MG63 (cell line): ENCODE data around the gene GBP5. TPM values are rescaled to one million over a fixed set of nuclear protein-coding genes. Genes with fewer than 3 reads are reported as not detected.
"Not testable (repeated sequence)": the region's sequence is repeated elsewhere in the genome, so short reads cannot be mapped to it uniquely, and the experiment has no call there.

Experiments used
- DNase-seq: peaks from one replicate; pipeline ENCODE4 v3.0.0-alpha.2; 2020
- H3K27me3 ChIP-seq: fragments of 250-450 bp; sonication (Bioruptor Pico); 2 replicates; pipeline ENCODE4 v1.5.1; 2020; ENCODE audit warnings: mild to moderate bottlenecking, moderate library complexity
- H3K36me3 ChIP-seq: fragments of 250-450 bp; sonication (Bioruptor Pico); 2 replicates; pipeline ENCODE4 v1.5.1; 2020; ENCODE audit warnings: mild to moderate bottlenecking, moderate library complexity
- H3K4me3 ChIP-seq: fragments of 250-450 bp; sonication (Bioruptor Pico); 2 replicates; pipeline ENCODE4 v1.5.1; 2020; ENCODE audit warnings: mild to moderate bottlenecking, moderate library complexity
- H3K9me3 ChIP-seq: fragments of 250-450 bp; sonication (Bioruptor Pico); 2 replicates; pipeline ENCODE4 v1.5.1; 2020; ENCODE audit warnings: mild to moderate bottlenecking, moderate library complexity
- total RNA-seq: library from RNA; depleted of rRNA; stranded (reverse); fragments of >200 nt; shearing (Covaris generic); gene quantifications from 2 replicates; pipeline ENCODE4 v1.2.3, GENCODE V29; 2014; ENCODE audit warnings: low replicate concordance; rRNA removed

GBP5 gene
- total RNA-seq, 1 experiment from 2014 or later, result 0.26 TPM

GRCh38 chr1:89260566-89261255 is 11.9 kb downstream of the GBP5 start:
- DNase-seq, result no peak
- H3K4me3 ChIP-seq, result no peak overlapping the region

GRCh38 chr1:89260042-89260441 is 12.6 kb downstream of the GBP5 start:
- Histone ChIP-seq H3K27me3 (no peaks in the 10 kb centered on the region), H3K4me3 (no peak overlapping the region), H3K36me3 (no peaks in the 10 kb centered on the region), H3K9me3 (no peaks in the 10 kb centered on the region)
- no peak for DNase-seq

More at GRCh38 chr1:89260566-89261255, 11.9 kb downstream of the GBP5 start:
- Histone ChIP-seq H3K36me3 (no peaks in the 10 kb centered on the region), H3K9me3 (no peaks in the 10 kb centered on the region), H3K27me3 (no peaks in the 10 kb centered on the region)

GRCh38 chr1:89259283-89259971 is 13.2 kb downstream of the GBP5 start:
- Histone ChIP-seq H3K4me3 (no peak overlapping the region), H3K36me3 (no peaks in the 10 kb centered on the region), H3K27me3 (no peaks in the 10 kb centered on the region), H3K9me3 (no peaks in the 10 kb centered on the region)
- DNase-seq, result no peak

- H3K36me3 ChIP-seq, result no peaks in the 10 kb centered on the region
- no peaks in the 10 kb centered on the region for H3K9me3 ChIP-seq
- no peaks in the 10 kb centered on the region for H3K27me3 ChIP-seq
- no peak for DNase-seq
- H3K4me3 ChIP-seq, result no peak overlapping the region
These were observed 15.6 kb downstream of the GBP5 start for GRCh38 chr1:89257041-89257440.

GRCh38 chr1:89255581-89255980 is 17.1 kb downstream of the GBP5 start:
- not testable (repeated sequence) for H3K27me3 ChIP-seq, H3K4me3 ChIP-seq, H3K36me3 ChIP-seq, H3K9me3 ChIP-seq, DNase-seq

GRCh38 chr1:89254658-89255287 is 17.9 kb downstream of the GBP5 start:
- no peak for DNase-seq

GRCh38 chr1:89243046-89243445 is 29.6 kb downstream of the GBP5 start:
- Histone ChIP-seq H3K9me3 (no peaks in the 10 kb centered on the region), H3K4me3 (no peak overlapping the region), H3K36me3 (no peaks in the 10 kb centered on the region), H3K27me3 (no peaks in the 10 kb centered on the region)
- no peak for DNase-seq

More at GRCh38 chr1:89254658-89255287, 17.9 kb downstream of the GBP5 start:
- Histone ChIP-seq H3K27me3 (no peaks in the 10 kb centered on the region), H3K9me3 (no peaks in the 10 kb centered on the region), H3K4me3 (no peak overlapping the region), H3K36me3 (no peaks in the 10 kb centered on the region)

Other genes starting within 250 kb of the GBP5 start
- gene GBP3, start 250.0 kb downstream of the GBP5 start, total RNA-seq, result 18.5 and 25.0 TPM in 2 replicates
- gene GBP1, start 207.7 kb downstream of the GBP5 start, total RNA-seq, result 11.8 and 15.1 TPM in 2 replicates
- gene GBP2, start 146.7 kb downstream of the GBP5 start, total RNA-seq, result 2.2 and 2.3 TPM in 2 replicates
- gene GBP7, start 96.9 kb downstream of the GBP5 start, total RNA-seq, result not detected in 2 replicates
- 0.07 and 1.1 TPM in 2 replicates for gene GBP4, start 73.9 kb downstream of the GBP5 start, total RNA-seq
- not detected in 2 replicates for gene GBP6, start 91.2 kb upstream of the GBP5 start, total RNA-seq